WTC11 (cell line): ENCODE measurements around the gene PLXNB1.

Experiments used
- JUN ChIP-seq: sonication (generic); formaldehyde crosslinking; IDR thresholded peaks from 2 replicates; pipeline ENCODE4 v1.8.0; 2023; ENCODE audit warnings: mild to moderate bottlenecking, missing genetic modification reagents
- TCF7 ChIP-seq: sonication (generic); formaldehyde crosslinking; IDR thresholded peaks from 2 replicates; pipeline ENCODE4 v1.8.0; 2022; ENCODE audit warnings: mild to moderate bottlenecking, low read depth, missing genetic modification reagents, moderate library complexity
- TF ChIP-seq, protein P1 (sequence below): fragments of 200-600 bp; IDR thresholded peaks from 2 replicates; pipeline ENCODE4 v1.8.0; 2022; ENCODE audit warnings: antibody characterized with exemption

DNA sequence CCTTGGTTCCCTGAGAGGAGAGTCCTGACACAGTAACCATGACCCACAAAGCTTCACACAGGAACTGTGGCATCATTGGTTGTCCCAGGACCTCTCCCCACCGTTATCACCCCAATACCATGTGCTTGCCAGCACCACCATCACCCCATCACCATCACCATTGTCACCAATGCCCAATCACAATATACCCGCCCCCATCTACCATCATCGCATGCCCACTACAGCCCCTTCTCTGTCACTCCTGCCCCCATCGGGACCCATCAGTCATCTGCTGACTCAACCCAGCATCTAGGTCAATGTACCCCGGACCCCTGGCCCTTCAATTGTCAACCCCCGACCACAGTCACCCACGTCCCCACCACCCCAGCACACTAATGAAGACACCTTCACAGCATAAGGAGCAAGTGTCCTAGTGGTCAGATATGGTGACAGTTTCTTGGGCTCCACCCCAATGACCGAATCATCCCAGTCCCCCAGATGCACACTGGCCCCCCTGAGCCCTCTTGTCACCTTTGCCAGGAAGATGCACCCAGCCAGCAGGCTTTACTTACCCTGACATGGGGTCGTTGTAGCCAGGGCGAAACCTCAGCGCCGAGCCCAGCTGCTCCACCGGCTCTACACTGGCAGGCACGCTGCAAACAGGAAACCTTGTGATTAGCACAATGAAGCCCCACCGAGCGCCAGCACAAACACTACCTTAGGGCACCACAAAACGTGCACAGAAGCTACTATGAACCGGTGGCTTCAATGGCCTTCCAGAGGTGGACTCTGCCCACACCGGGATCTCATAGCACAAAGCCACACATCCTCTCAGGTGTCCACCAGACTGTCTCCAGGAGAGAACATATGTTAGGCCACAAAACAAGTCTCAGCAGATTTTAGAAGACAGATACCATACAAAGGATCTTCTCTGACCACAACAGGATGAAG lies 49.0 kb upstream of the PLXNB1 start:
- TF ChIP-seq TCF7 (CRISPR knock-in tag) (no peak), JUN (no peak)
- TF ChIP-seq, protein P1, sequence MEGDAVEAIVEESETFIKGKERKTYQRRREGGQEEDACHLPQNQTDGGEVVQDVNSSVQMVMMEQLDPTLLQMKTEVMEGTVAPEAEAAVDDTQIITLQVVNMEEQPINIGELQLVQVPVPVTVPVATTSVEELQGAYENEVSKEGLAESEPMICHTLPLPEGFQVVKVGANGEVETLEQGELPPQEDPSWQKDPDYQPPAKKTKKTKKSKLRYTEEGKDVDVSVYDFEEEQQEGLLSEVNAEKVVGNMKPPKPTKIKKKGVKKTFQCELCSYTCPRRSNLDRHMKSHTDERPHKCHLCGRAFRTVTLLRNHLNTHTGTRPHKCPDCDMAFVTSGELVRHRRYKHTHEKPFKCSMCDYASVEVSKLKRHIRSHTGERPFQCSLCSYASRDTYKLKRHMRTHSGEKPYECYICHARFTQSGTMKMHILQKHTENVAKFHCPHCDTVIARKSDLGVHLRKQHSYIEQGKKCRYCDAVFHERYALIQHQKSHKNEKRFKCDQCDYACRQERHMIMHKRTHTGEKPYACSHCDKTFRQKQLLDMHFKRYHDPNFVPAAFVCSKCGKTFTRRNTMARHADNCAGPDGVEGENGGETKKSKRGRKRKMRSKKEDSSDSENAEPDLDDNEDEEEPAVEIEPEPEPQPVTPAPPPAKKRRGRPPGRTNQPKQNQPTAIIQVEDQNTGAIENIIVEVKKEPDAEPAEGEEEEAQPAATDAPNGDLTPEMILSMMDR = no peak
